ENCODE data around the gene TOP3B. TPM values are rescaled to one million over a fixed set of nuclear protein-coding genes. Genes with fewer than 3 reads are reported as not detected.
"Not testable (repeated sequence)": the region's sequence is repeated elsewhere in the genome, so short reads cannot be mapped to it uniquely, and the experiment has no call there.

The TOP3B gene
- polyA plus RNA-seq, 1 donor from 2014 or later = 22.7 TPM

DNA sequence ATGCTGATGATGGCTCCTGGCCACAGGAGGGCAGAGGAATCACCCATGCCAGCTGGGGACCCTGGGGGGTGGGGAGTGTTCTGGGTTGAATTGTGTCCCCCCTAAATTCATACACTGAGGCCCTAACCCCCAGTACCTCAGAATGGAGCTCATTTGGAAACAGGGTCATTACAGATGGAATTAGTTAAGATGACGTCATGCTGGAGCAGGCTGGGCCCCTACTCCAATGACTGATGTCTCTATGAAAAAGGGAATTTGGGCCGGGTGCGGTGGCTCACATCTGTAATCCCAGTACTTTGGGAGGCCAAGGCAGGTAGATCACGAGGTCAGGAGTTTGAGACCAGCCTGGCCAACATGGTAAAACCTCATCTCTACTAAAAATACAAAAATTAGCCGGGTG, 42.7 kb downstream of the TOP3B start:
- not testable (repeated sequence) for H3K4me3 Mint-ChIP-seq
- H3K4me1 Mint-ChIP-seq = peaks cover 21 to 29% (median 28%) of the 10 kb centered on the region in 3 donors

GRCh38 chr22:21939461-21939913, 43.1 kb downstream of the TOP3B start:
- Mint-ChIP-seq H3K4me3 (peak overlapping the region in 2 of 4 donors; percentile 5 to 50), H3K27ac (peak overlapping the region in 2 of 3 donors; percentile 75 to 87), H3K9me3 (no peaks in the 10 kb centered on the region), H3K36me3 (peaks cover 3% of the 10 kb centered on the region), H3K4me1 (peaks cover 21 to 29% (median 28%) of the 10 kb centered on the region in 3 donors), H3K27me3 (no peaks in the 10 kb centered on the region)

More for the DNA sequence above, 42.7 kb downstream of the TOP3B start:
- not testable (repeated sequence) for H3K36me3 Mint-ChIP-seq, H3K9me3 Mint-ChIP-seq, H3K27me3 Mint-ChIP-seq
- peak overlapping the region in 1 of 3 donors; percentile 78 for H3K27ac Mint-ChIP-seq

DNA sequence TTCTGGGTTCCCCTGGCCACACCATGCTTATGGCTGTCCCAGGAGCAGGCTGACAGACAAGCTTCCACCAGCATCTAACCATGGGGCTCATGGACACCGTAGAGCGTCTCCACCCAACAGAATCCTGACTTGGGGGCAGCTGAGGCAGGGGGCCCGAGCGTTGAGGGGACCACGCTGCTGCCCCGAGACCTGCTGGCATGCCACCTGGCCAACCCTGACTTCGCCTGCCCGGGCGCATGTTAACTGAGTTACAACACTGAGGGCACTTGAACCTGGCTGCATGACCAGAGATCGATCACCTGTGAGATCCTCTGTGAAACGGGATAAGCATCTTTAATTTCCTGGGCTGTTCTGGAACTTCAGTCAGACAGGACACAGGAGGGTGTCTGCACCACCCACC, 43.7 kb downstream of the TOP3B start:
- Mint-ChIP-seq H3K36me3 (peaks cover 4% of the 10 kb centered on the region), H3K9me3 (no peaks in the 10 kb centered on the region), H3K27me3 (no peaks in the 10 kb centered on the region), H3K4me1 (peaks cover 21 to 29% (median 28%) of the 10 kb centered on the region in 3 donors), H3K4me3 (peak overlapping the region; percentile 68 to 89 (median 82)), H3K27ac (peak overlapping the region; percentile 16 to 75 (median 53))

- H3K27me3 Mint-ChIP-seq = no peaks in the 10 kb centered on the region
- peak overlapping the region; percentile 53 to 92 (median 67) for H3K27ac Mint-ChIP-seq
- no peaks in the 10 kb centered on the region for H3K9me3 Mint-ChIP-seq
- peaks cover 21 to 29% (median 28%) of the 10 kb centered on the region in 3 donors for H3K4me1 Mint-ChIP-seq
- peaks cover 4% of the 10 kb centered on the region for H3K36me3 Mint-ChIP-seq
- peak overlapping the region; percentile 68 to 89 (median 82) for H3K4me3 Mint-ChIP-seq
Measured at GRCh38 chr22:21938071-21938822, 44.3 kb downstream of the TOP3B start.

DNA sequence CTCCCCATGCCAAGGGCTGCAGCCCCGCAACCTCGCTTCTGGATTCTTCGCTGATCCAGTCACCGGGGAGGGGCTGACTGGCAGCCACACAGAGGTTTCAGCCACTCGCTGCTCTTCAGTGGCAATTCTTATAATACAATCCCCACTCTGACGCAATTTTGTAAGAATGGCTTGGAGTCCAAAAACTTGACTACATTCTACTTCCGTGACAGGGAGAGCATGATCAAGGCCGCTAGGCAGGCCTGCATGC, 44.8 kb downstream of the TOP3B start:
- H3K4me1 Mint-ChIP-seq = peaks cover 21 to 29% (median 28%) of the 10 kb centered on the region in 3 donors
- peak overlapping the region; percentile 53 to 92 (median 67) for H3K27ac Mint-ChIP-seq
- peak overlapping the region; percentile 68 to 89 (median 82) for H3K4me3 Mint-ChIP-seq
- no peaks in the 10 kb centered on the region for H3K9me3 Mint-ChIP-seq
- H3K27me3 Mint-ChIP-seq = no peaks in the 10 kb centered on the region
- peaks cover 6% of the 10 kb centered on the region for H3K36me3 Mint-ChIP-seq

GRCh38 chr22:21937041-21937820, 45.4 kb downstream of the TOP3B start:
- H3K36me3 Mint-ChIP-seq = peaks cover 6% of the 10 kb centered on the region
- peaks cover 21 to 28% (median 27%) of the 10 kb centered on the region in 3 donors for H3K4me1 Mint-ChIP-seq
- H3K27me3 Mint-ChIP-seq = no peaks in the 10 kb centered on the region
- peak overlapping the region in 2 of 3 donors; percentile 53 to 67 for H3K27ac Mint-ChIP-seq
- H3K4me3 Mint-ChIP-seq = peak overlapping the region; percentile 68 to 86 (median 82)
- H3K9me3 Mint-ChIP-seq = no peaks in the 10 kb centered on the region

DNA sequence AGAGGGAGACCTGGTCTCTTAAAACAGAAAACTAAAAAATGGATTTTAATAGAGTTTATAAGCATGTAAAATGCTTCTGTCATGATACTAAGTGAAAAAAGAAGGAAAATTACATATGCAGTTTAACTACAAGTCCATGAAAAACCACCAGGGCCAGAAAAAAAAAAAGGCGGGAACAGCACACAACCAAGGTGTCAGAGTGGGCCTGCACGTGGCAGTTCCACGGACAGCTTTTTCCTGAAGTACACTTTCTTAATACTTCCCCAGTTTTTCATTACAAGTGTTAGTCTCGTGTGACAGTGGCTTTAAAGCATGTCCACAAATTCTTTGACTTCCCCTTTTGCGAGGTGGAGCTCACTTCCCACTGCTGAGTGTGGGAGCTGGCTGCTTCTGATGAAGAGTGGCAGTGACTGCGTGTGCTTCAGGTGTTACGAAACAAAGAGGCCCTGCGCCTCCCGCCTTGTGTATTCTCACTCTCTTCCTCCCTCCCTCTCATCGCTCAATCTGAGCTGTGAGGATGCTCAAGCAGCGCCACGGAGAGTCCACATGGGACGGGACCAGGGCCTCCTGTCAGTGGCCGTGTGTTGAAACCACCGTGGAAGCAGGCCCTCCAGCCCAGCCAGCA, 46.3 kb downstream of the TOP3B start:
- peak overlapping the region in 3 of 4 donors; percentile 17 to 53 (median 23) for H3K4me3 Mint-ChIP-seq

DNA sequence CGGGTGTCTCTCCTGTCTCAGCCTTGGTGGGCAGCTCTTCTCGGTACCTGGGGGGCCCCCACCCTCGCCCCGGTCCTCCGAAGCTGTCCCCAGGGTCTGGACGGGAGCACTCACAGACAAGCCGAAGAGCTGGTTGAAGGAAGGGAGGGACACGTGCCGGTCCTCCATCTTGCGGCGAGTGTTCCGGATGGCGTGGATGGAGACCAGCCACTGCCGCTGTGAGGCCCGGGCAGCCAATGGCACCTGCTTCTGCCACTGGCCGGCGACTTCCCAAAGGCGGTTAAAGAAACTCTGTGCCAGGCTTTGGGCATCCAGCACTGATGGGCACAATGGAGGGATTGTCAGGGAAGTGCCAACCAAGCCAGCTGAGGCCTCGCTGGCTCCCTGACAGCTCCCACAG, 48.7 kb downstream of the TOP3B start:
- H3K4me1 Mint-ChIP-seq = peaks cover 14 to 23% (median 18%) of the 10 kb centered on the region in 3 donors
- H3K36me3 Mint-ChIP-seq = peaks cover 7% of the 10 kb centered on the region
- no peaks in the 10 kb centered on the region for H3K27me3 Mint-ChIP-seq
- no peaks in the 10 kb centered on the region for H3K9me3 Mint-ChIP-seq
- H3K27ac Mint-ChIP-seq = no peak overlapping the region
- no peak overlapping the region for H3K4me3 Mint-ChIP-seq

More for the DNA sequence above, 46.3 kb downstream of the TOP3B start:
- Mint-ChIP-seq H3K27me3 (no peaks in the 10 kb centered on the region), H3K9me3 (no peaks in the 10 kb centered on the region), H3K27ac (peak overlapping the region in 2 of 3 donors; percentile 23 to 84), H3K36me3 (peaks cover 6% of the 10 kb centered on the region), H3K4me1 (peaks cover 21 to 28% (median 22%) of the 10 kb centered on the region in 3 donors)

GRCh38 chr22:21933413-21933812, 49.2 kb downstream of the TOP3B start:
- H3K36me3 Mint-ChIP-seq = peaks cover 8% of the 10 kb centered on the region
- no peaks in the 10 kb centered on the region for H3K9me3 Mint-ChIP-seq
- no peak overlapping the region for H3K27ac Mint-ChIP-seq
- no peaks in the 10 kb centered on the region for H3K27me3 Mint-ChIP-seq
- peaks cover 13 to 19% (median 14%) of the 10 kb centered on the region in 3 donors for H3K4me1 Mint-ChIP-seq
- H3K4me3 Mint-ChIP-seq = no peak overlapping the region

- Mint-ChIP-seq H3K27ac (no peak overlapping the region), H3K36me3 (peaks cover 8% of the 10 kb centered on the region), H3K9me3 (no peaks in the 10 kb centered on the region), H3K4me3 (no peak overlapping the region), H3K27me3 (no peaks in the 10 kb centered on the region), H3K4me1 (peaks cover 4 to 12% (median 6%) of the 10 kb centered on the region in 3 donors)
Measured at GRCh38 chr22:21932347-21932746, 50.2 kb downstream of the TOP3B start.

DNA sequence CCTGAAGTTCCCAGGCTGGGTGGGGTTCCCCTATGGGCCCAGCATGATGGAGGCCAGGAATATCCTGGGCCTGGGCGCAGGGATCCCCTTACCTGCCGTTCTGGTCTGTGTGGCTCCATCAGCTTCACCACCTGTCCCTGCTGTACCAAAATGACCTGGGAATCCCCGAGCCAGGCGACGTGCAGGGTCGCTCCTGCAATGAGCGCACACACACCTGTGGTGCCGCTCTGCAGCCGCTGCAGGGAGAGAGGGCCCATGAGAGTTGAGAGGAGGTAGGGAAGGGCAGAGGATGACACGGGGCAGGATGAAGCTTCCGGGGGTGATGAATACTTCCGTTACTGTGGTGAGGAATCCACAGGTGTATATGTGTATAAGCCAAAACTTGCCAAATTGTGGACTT, 51.5 kb downstream of the TOP3B start:
- Mint-ChIP-seq H3K4me1 (peaks cover 0 to 2% (median under 1%) of the 10 kb centered on the region in 3 donors), H3K4me3 (no peak overlapping the region), H3K27me3 (no peaks in the 10 kb centered on the region), H3K36me3 (peaks cover 5% of the 10 kb centered on the region), H3K27ac (no peak overlapping the region), H3K9me3 (no peaks in the 10 kb centered on the region)

DNA sequence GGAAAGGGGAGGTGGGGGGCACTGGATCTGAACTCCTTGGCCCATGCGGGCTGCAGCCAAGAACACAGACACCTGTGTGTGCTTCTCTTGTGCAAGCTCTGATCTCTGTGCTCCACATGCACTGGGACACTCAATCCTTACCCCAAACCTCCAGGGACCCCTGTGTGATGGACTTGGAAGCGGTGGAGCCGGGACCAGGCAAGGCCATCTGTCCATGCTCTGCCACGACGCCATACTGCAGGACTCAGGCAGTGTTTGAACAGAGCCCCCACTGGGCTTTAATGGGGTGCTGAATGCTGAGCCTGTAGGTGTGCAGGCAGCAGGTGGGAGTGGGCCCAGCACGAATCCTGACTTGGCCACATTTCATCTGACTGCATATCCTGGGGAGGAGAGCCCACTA, 53.3 kb downstream of the TOP3B start:
- Mint-ChIP-seq H3K36me3 (peaks cover 4% of the 10 kb centered on the region), H3K4me3 (no peak overlapping the region), H3K27me3 (no peaks in the 10 kb centered on the region), H3K9me3 (no peaks in the 10 kb centered on the region), H3K4me1 (no peaks in the 10 kb centered on the region), H3K27ac (no peak overlapping the region)

GRCh38 chr22:21928048-21928447, 54.5 kb downstream of the TOP3B start:
- H3K36me3 Mint-ChIP-seq = peaks cover 3% of the 10 kb centered on the region
- no peaks in the 10 kb centered on the region for H3K4me1 Mint-ChIP-seq
- no peak overlapping the region for H3K4me3 Mint-ChIP-seq
- no peaks in the 10 kb centered on the region for H3K27me3 Mint-ChIP-seq
- H3K9me3 Mint-ChIP-seq = no peaks in the 10 kb centered on the region
- H3K27ac Mint-ChIP-seq = no peak overlapping the region

DNA sequence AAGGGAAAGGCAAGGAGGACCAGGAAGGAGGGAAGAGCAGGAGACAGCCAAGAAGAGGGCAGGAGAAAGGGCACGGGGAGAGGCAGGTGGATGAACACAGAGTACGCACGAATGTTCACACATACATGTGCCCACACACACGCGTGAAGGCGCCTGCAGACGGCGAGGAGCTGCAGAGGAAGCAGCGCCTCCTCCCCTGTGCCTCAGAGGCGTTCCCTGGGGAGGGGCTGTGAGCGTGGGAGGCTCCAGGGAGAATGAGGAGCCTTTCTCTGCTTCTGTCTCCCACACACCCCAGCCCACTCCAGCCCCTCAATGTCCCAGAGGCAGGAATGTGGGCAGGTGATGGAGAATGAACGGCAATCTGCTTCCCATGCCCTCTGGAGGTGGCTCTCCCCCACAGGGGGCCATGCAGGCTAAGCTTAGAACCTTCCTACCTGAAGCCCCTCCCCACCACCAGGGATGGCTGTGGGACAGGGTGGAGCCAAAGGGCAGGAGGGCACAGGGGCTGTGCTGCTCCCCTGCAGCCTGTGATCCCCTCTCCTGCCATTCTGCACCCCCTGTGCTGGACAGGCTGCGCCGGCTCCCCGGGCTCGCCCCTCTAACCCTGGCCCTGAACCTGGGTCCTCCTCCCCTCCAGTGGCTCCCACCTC, 55.3 kb downstream of the TOP3B start:
- Mint-ChIP-seq H3K9me3 (no peaks in the 10 kb centered on the region), H3K27me3 (no peaks in the 10 kb centered on the region), H3K4me3 (no peak overlapping the region), H3K27ac (no peak overlapping the region), H3K36me3 (peaks cover 1% of the 10 kb centered on the region), H3K4me1 (no peaks in the 10 kb centered on the region)

GRCh38 chr22:21926728-21927127, 55.9 kb downstream of the TOP3B start:
- H3K27me3 Mint-ChIP-seq = no peaks in the 10 kb centered on the region
- no peak overlapping the region for H3K27ac Mint-ChIP-seq
- peaks cover 1% of the 10 kb centered on the region for H3K36me3 Mint-ChIP-seq
- H3K4me3 Mint-ChIP-seq = no peak overlapping the region
- H3K9me3 Mint-ChIP-seq = no peaks in the 10 kb centered on the region
- H3K4me1 Mint-ChIP-seq = no peaks in the 10 kb centered on the region
